Activated CD4-positive, alpha-beta T cell treated with anti-CD3 and anti-CD28 coated beads, Interleukin-2, amount 50 U/mL, for 24 hours (primary cell): ENCODE data around the gene HAVCR2.

Experiments used
- DNase-seq, 2 donors: peaks; one replicate each; pipeline ENCODE4 v3.0.0-alpha.2; 2020; ENCODE audit warnings: low read depth in 1 of 2, low spot score in 1 of 2

HAVCR2 gene

DNA sequence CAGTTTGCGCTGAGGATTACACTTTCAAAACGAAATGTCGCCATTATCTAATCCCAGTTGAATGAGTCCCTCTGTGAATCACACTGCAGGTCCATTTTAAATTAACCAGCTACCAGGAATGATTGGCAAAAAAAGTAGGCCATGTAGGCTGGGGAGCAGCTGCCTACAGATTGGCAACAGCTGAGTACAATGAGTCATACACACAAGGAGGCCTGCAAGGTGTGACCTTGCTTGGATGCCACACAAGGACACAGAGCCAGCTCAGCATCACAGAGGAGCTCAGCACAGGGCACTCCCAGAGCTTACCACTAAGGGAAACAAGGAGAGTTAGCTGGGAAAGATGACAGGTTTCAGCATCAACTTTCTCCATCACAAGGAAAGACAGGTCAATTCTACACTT lies 62.8 kb downstream of the HAVCR2 start:
- DNase-seq = no peak

DNA sequence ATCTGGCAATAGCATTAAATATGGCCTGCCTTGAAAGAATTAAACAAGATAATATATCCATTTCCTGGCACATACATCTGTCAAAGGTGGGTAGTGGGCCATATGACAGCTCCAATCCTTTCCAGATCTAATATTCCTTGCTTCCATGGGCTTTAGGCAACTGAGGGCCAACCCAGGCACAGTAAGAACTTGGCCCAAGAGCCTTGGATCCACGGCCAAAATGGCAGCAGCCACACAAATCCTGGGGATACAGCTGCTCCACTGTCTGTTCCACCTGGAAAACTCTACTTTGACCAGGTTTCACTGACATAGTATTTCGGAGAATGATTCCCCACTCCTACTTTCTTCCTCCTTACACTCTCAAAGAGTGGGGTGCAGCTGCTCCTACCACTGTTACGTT lies 63.2 kb downstream of the HAVCR2 start:
- no peak for DNase-seq

DNA sequence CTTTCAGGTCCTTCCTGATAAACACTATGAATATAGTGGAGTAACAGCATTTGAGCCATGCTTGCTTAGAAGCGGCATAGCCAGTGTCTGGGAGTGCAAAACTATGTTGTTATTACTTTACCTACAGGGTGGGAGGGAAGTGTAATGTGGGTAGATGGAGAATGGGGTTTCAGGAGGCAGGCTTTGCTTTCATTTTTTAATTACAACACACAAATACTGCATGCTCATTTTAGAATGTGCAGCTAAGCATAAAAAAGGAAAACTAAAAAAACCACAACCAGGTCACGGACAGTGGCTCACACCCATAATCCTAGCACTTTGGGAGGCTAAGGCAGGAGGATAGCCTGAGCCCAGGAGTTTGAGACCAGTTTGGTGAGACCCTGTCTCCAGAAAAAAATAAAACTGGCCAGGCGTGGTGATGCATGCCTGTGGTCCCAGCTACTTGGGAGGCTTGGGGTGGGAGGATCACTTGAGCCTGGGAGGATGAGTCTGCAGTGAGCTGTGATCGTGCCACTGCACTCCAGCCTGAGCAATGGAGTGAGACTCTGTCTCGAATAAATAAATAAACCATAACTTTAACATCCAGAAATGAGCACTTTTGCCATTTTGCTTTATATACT lies 70.2 kb downstream of the HAVCR2 start:
- DNase-seq = no peak
